Mucosa of rectum (tissue), 2 donors: ENCODE results near the gene STUM.

Experiments
- H3K27ac ChIP-seq, 2 donors: one replicate each; pipeline ENCODE4 v1.7.0; 2013; ENCODE audit warnings: inconsistent platforms in 2 of 2, low read depth in 2 of 2, low read length in 2 of 2
- H3K27me3 ChIP-seq, 2 donors: one replicate each; pipeline ENCODE4 v1.7.0; 2013; ENCODE audit warnings: low read length in 2 of 2; ENCODE audit not compliant: control insufficient read depth in 2 of 2, insufficient read depth in 2 of 2
- H3K36me3 ChIP-seq, 2 donors: one replicate each; pipeline ENCODE4 v1.7.0; 2013; ENCODE audit warnings: low read length in 2 of 2; ENCODE audit not compliant: control insufficient read depth in 2 of 2, insufficient read depth in 2 of 2
- H3K4me1 ChIP-seq, 2 donors: one replicate each; pipeline ENCODE4 v1.7.0; 2013; ENCODE audit warnings: low read length in 2 of 2, mild to moderate bottlenecking in 1 of 2; ENCODE audit not compliant: control insufficient read depth in 2 of 2, insufficient read depth in 2 of 2
- H3K4me3 ChIP-seq, 2 donors: one replicate each; pipeline ENCODE4 v1.7.0; 2013; ENCODE audit warnings: low read length in 2 of 2
- H3K9ac ChIP-seq, 2 donors: one replicate each; pipeline ENCODE4 v1.7.0; 2013; ENCODE audit warnings: low read length in 2 of 2, low read depth in 1 of 2, mild to moderate bottlenecking in 1 of 2
- H3K9me3 ChIP-seq, 2 donors: one replicate each; pipeline ENCODE4 v1.7.0; 2013; ENCODE audit warnings: low read length in 2 of 2; ENCODE audit not compliant: control insufficient read depth in 2 of 2
- donor health status: healthy.
- donor health status: Normal muscosa, but diverticular disease.

The STUM gene

GRCh38 chr1:226629210-226629895 lies 80.8 kb downstream of the STUM start:
- H3K9ac ChIP-seq = no peak overlapping the region
- H3K36me3 ChIP-seq = peaks cover 0 to under 1% of the 10 kb centered on the region in 2 donors
- H3K27ac ChIP-seq = no peak overlapping the region
- no peak overlapping the region for H3K4me3 ChIP-seq
- H3K27me3 ChIP-seq = no peaks in the 10 kb centered on the region
- H3K9me3 ChIP-seq = no peaks in the 10 kb centered on the region
- peaks cover 2% of the 10 kb centered on the region in 2 donors for H3K4me1 ChIP-seq

- Histone ChIP-seq H3K4me1 (peaks cover 2% of the 10 kb centered on the region in 2 donors), H3K27ac (no peak overlapping the region), H3K27me3 (no peaks in the 10 kb centered on the region)
Observed at GRCh38 chr1:226629896-226630550, 81.5 kb downstream of the STUM start.

GRCh38 chr1:226630592-226630991 lies 82.0 kb downstream of the STUM start:
- no peak overlapping the region for H3K9ac ChIP-seq
- peaks cover 2 to 3% of the 10 kb centered on the region in 2 donors for H3K4me1 ChIP-seq
- no peak overlapping the region for H3K4me3 ChIP-seq
- no peak overlapping the region for H3K27ac ChIP-seq
- peaks cover 0 to 3% of the 10 kb centered on the region in 2 donors for H3K36me3 ChIP-seq
- no peaks in the 10 kb centered on the region for H3K9me3 ChIP-seq
- H3K27me3 ChIP-seq = no peaks in the 10 kb centered on the region

More at GRCh38 chr1:226629896-226630550, 81.5 kb downstream of the STUM start:
- H3K4me3 ChIP-seq = no peak overlapping the region
- H3K9me3 ChIP-seq = no peaks in the 10 kb centered on the region
- H3K9ac ChIP-seq = no peak overlapping the region
- H3K36me3 ChIP-seq = peaks cover 0 to 3% of the 10 kb centered on the region in 2 donors

- Histone ChIP-seq H3K9me3 (no peaks in the 10 kb centered on the region), H3K36me3 (peaks cover 0 to 3% of the 10 kb centered on the region in 2 donors), H3K4me1 (peaks cover 2 to 5% of the 10 kb centered on the region in 2 donors), H3K4me3 (no peak overlapping the region), H3K27me3 (no peaks in the 10 kb centered on the region), H3K27ac (no peak overlapping the region), H3K9ac (no peak overlapping the region)
Observed at GRCh38 chr1:226631229-226632000, 82.9 kb downstream of the STUM start.

GRCh38 chr1:226632169-226632879 lies 83.8 kb downstream of the STUM start:
- Histone ChIP-seq H3K4me3 (no peak overlapping the region), H3K4me1 (peaks cover 2 to 5% of the 10 kb centered on the region in 2 donors), H3K9me3 (no peaks in the 10 kb centered on the region), H3K36me3 (peaks cover 0 to 8% of the 10 kb centered on the region in 2 donors), H3K27me3 (no peaks in the 10 kb centered on the region), H3K9ac (no peak overlapping the region), H3K27ac (peak overlapping the region in 1 of 2 donors; percentile 27)

GRCh38 chr1:226632922-226633351 lies 84.4 kb downstream of the STUM start:
- Histone ChIP-seq H3K4me1 (peaks cover 2 to 5% of the 10 kb centered on the region in 2 donors), H3K9ac (no peak overlapping the region), H3K4me3 (no peak overlapping the region), H3K27me3 (no peaks in the 10 kb centered on the region), H3K27ac (peak overlapping the region in 1 of 2 donors; percentile 38), H3K36me3 (peaks cover 0 to 9% of the 10 kb centered on the region in 2 donors), H3K9me3 (no peaks in the 10 kb centered on the region)

- H3K9me3 ChIP-seq = no peaks in the 10 kb centered on the region
- no peak overlapping the region for H3K9ac ChIP-seq
- H3K27me3 ChIP-seq = no peaks in the 10 kb centered on the region
- H3K4me3 ChIP-seq = no peak overlapping the region
- peaks cover under 1 to 5% of the 10 kb centered on the region in 2 donors for H3K4me1 ChIP-seq
- H3K27ac ChIP-seq = no peak overlapping the region
- H3K36me3 ChIP-seq = peaks cover 1 to 14% of the 10 kb centered on the region in 2 donors
Observed at GRCh38 chr1:226633541-226634165, 85.1 kb downstream of the STUM start.

GRCh38 chr1:226634166-226634588 lies 85.6 kb downstream of the STUM start:
- Histone ChIP-seq H3K9ac (no peak overlapping the region), H3K4me3 (no peak overlapping the region), H3K36me3 (peaks cover 4 to 14% of the 10 kb centered on the region in 2 donors), H3K27me3 (no peaks in the 10 kb centered on the region), H3K4me1 (peaks cover 0 to 5% of the 10 kb centered on the region in 2 donors), H3K9me3 (no peaks in the 10 kb centered on the region), H3K27ac (peak overlapping the region in 1 of 2 donors; percentile 16)

- Histone ChIP-seq H3K27ac (peak overlapping the region in 1 of 2 donors; percentile 16), H3K4me1 (peaks cover 0 to 5% of the 10 kb centered on the region in 2 donors), H3K9me3 (no peaks in the 10 kb centered on the region), H3K36me3 (peaks cover 7 to 18% of the 10 kb centered on the region in 2 donors), H3K4me3 (no peak overlapping the region), H3K9ac (no peak overlapping the region), H3K27me3 (no peaks in the 10 kb centered on the region)
Observed at GRCh38 chr1:226634611-226635246, 86.2 kb downstream of the STUM start.
